HFFc6 (cell line): Measurements from ENCODE around the gene POLA2. TPM values are rescaled to one million over a fixed set of nuclear protein-coding genes. Genes with fewer than 3 reads are reported as not detected.

Experiments used
- DNase-seq: peaks from one replicate; pipeline ENCODE4 v3.0.0-alpha.2; 2018
- H3K27ac Mint-ChIP-seq: 2 replicates; pipeline ENCODE4 v1.8.0; 2020; ENCODE audit warnings: mild to moderate bottlenecking, mixed read lengths
- H3K27me3 Mint-ChIP-seq: 2 replicates; pipeline ENCODE4 v1.8.0; 2021; ENCODE audit warnings: mild to moderate bottlenecking, moderate library complexity, mixed read lengths; ENCODE audit not compliant: insufficient read depth
- H3K36me3 Mint-ChIP-seq: 2 replicates; pipeline ENCODE4 v1.8.0; 2021; ENCODE audit warnings: low read depth, mixed read lengths
- H3K4me1 Mint-ChIP-seq: 2 replicates; pipeline ENCODE4 v1.8.0; 2020; ENCODE audit warnings: low read depth, mixed read lengths
- H3K4me3 Mint-ChIP-seq: 2 replicates; pipeline ENCODE4 v1.8.0; 2020; ENCODE audit warnings: mild to moderate bottlenecking, moderate library complexity, mixed read lengths
- H3K9me3 Mint-ChIP-seq: 2 replicates; pipeline ENCODE4 v1.8.0; 2020; ENCODE audit warnings: mild to moderate bottlenecking, mixed read lengths
- total RNA-seq, 6 experiments: library from RNA; stranded (reverse); fragmentation: NEBNext Ultra II Directional; extraction: Animal tissue kit (Norgen Biotek cat#: 25700); gene quantifications; 2 replicates in 1 of 6; 3 replicates in 5 of 6; pipeline ENCODE4 v1.2.3, GENCODE V29; 2021
- TF ChIP-seq, protein P1 (sequence below): fragments of 200-600 bp; sonication (generic); IDR thresholded peaks from 2 replicates; pipeline ENCODE4 v1.5.0; 2021; ENCODE audit warnings: antibody characterized with exemption, mild to moderate bottlenecking

Gene POLA2
- total RNA-seq, 6 experiments from 2014 or later = 8.6 to 18.3 (median 15.3) TPM

DNA sequence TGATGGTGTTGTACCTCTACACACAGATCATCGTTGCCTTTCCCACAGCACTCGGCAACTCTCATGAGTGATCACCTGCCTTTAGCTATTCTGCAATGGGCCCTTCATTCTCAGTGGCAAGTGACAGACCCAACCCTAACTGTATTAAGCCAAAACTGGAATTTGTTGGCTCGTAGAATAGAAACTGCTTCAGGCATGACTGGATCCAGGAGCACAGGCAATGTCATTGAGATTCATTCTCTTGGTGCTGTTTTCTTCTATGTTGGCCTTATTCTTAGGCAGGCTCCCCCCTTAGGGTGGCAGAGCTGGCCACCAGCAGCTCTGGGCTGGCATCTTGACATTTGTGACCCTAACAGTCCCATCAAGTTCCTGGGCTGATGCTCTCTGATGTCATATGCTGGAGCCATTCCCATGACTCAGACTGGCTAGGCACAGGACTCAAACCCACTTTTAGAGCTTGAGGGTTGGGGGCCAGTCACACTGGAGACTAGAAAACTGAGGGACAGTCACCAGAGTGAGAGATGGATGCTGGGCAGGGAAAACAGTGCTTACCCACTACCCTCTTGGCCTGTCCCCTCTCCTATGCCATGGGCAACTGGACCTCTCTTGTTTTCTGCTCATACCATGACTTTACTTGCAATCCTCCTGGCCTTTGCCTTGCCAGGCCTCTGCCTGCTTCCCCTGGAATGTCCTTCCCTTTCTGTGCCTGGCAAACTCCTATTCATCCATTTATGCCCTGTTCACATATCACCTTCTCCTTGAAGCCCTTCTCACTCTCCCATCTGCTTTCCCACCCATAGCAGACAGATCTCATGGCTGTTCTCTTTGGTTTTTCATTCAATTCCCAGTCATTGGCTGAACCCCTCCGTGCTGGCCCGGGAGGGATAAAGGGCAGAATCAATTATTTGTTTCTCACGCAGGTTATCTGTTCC lies 45.8 kb downstream of the POLA2 start:
- Mint-ChIP-seq H3K4me3 (no peak overlapping the region), H3K4me1 (peaks cover 36% of the 10 kb centered on the region), H3K27me3 (no peaks in the 10 kb centered on the region), H3K36me3 (0 out of 2 replicates have a peak, but pooled peaks cover 7% of the 10 kb centered on the region), H3K27ac (no peak overlapping the region), H3K9me3 (no peaks in the 10 kb centered on the region)
- TF ChIP-seq, protein P1, sequence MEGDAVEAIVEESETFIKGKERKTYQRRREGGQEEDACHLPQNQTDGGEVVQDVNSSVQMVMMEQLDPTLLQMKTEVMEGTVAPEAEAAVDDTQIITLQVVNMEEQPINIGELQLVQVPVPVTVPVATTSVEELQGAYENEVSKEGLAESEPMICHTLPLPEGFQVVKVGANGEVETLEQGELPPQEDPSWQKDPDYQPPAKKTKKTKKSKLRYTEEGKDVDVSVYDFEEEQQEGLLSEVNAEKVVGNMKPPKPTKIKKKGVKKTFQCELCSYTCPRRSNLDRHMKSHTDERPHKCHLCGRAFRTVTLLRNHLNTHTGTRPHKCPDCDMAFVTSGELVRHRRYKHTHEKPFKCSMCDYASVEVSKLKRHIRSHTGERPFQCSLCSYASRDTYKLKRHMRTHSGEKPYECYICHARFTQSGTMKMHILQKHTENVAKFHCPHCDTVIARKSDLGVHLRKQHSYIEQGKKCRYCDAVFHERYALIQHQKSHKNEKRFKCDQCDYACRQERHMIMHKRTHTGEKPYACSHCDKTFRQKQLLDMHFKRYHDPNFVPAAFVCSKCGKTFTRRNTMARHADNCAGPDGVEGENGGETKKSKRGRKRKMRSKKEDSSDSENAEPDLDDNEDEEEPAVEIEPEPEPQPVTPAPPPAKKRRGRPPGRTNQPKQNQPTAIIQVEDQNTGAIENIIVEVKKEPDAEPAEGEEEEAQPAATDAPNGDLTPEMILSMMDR = no peak
- no peak for DNase-seq

DNA sequence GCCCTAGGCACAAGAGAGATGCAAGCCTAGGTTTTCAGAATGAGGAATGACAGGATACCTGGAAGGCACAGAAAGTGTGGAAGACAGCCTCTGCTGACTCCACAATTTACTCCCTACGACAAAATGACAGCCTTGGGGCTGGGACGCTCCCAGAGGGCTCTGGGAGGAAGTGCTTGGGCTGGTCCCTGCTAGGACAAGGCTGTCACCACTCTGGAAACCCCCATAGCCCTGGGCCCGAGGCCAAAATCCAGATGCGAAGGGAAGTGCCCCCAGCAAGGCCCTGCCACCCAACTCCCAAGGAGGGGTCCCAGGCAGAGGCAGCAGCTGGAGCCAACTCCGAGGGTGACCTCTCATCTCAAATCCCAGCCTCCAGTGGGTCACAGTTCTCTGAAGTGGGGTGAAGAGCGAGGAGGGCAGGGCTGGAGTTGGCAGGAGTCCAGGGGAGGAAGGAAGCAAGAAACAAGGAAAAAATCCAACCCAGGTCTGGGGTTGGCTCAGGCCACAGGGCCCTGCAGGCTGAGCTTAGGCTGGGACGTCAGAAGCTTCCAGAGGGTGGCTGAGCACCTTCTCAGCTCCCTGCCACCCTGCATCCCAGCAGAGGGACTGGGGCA lies 46.6 kb downstream of the POLA2 start:
- Mint-ChIP-seq H3K27ac (no peak overlapping the region), H3K4me3 (no peak overlapping the region), H3K4me1 (peaks cover 38% of the 10 kb centered on the region), H3K9me3 (no peaks in the 10 kb centered on the region), H3K27me3 (no peaks in the 10 kb centered on the region; the same call in 1 of the 2 replicates), H3K36me3 (0 out of 2 replicates have a peak, but pooled peaks cover 7% of the 10 kb centered on the region)
- TF ChIP-seq, protein P1 = no peak
- no peak for DNase-seq

DNA sequence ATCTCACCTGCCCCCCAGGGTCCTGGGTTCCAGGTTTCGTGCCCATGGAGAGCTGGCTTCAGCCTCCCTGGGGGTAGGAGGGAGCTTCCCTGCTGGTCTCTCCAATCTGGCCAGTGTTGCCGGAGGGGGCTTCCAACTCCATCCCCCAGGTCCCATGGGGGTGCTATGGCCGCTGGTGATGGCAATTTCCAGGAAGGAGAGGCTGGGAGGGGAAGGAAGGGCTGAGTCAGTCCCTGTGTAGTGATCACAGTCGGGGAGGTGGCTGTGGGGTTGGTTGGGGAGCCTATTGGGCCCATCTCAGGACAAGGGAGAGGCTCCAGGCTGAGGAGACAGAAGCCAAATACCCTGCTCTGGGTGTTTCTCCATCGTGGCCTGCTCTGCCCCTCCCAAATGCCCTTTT lies 47.2 kb downstream of the POLA2 start:
- Mint-ChIP-seq H3K9me3 (no peaks in the 10 kb centered on the region), H3K4me3 (no peak overlapping the region), H3K27me3 (no peaks in the 10 kb centered on the region; the same call in 1 of the 2 replicates), H3K36me3 (0 out of 2 replicates have a peak, but pooled peaks cover 4% of the 10 kb centered on the region), H3K27ac (no peak overlapping the region), H3K4me1 (peaks cover 44% of the 10 kb centered on the region)
- TF ChIP-seq, protein P1 = no peak
- no peak for DNase-seq

DNA sequence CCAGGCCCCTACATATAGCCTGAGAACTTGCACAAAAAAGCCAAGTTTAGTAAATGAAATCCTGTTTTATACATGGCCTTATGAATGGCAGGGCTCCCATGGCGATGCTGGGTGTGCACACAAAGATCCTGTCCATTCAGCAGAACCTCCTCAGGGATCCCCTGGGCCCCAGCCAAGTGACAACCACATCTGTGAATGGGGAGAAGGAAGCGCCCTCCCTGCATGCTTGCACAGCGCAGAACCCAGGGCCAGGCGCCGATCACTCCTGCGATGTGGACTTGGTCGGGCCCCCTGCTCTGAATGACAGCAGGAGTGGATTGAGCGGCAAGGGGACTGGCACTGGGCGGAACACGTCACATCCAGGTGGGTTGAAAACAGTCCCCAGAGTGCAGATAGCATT lies 48.5 kb downstream of the POLA2 start:
- Mint-ChIP-seq H3K36me3 (no peaks in the 10 kb centered on the region), H3K27ac (peak overlapping the region; percentile 64; the same call in 1 of the 2 replicates), H3K4me1 (peaks cover 47% of the 10 kb centered on the region), H3K27me3 (no peaks in the 10 kb centered on the region; the same call in 1 of the 2 replicates), H3K9me3 (no peaks in the 10 kb centered on the region), H3K4me3 (no peak overlapping the region)
- TF ChIP-seq, protein P1 = no peak
- DNase-seq = no peak

DNA sequence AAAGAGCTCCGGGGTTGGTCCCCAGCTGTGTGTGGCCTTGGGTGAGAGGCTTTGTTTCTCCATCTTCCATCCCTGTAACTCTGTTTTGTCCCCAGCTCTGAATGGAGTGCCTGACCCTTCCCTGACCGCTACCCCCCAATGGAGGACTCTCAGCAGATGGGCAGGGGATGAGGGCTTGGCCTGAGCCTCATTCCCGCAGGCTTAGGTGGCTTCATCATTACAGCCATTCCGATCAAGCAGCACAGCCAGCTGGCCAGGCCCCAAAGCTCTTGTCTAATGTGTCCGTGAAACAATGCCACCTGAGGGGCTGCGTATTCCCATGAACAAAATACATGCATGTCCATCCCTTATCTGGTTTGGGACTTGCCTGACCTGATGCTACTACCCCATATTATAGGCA lies 49.0 kb downstream of the POLA2 start:
- DNase-seq = no peak
- no peaks in the 10 kb centered on the region for H3K9me3 Mint-ChIP-seq
- peak overlapping the region; percentile 64; the same call in 1 of the 2 replicates for H3K27ac Mint-ChIP-seq
- H3K4me3 Mint-ChIP-seq = no peak overlapping the region; the same call in 1 of the 2 replicates
- H3K4me1 Mint-ChIP-seq = peaks cover 42% of the 10 kb centered on the region
- no peaks in the 10 kb centered on the region; the same call in 1 of the 2 replicates for H3K27me3 Mint-ChIP-seq
- TF ChIP-seq, protein P1 = no peak
- no peaks in the 10 kb centered on the region for H3K36me3 Mint-ChIP-seq
